ENCODE measurements around the gene EFNA5.

EFNA5 gene

DNA sequence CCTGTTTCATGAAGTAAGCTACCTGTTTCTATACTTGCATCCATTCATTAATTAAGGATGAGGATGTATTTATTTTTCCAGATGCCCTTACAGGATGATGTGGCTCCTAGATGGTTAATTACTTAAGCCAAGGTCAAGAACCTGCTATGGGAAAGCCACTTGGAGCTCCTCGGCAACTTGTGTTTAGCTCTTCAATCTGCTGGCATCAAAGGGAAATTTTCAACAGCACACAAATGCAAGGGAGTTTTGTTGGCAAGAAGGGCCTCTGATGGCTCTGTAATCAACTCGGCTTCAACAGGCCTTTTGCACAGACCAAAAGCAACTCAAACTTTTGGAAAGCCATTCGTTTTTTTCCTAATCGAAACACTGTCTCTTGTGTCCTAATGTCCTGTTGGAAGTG, 125.3 kb downstream of the EFNA5 start:
- no peaks in the 10 kb centered on the region for H3K27me3 Mint-ChIP-seq
- H3K27ac Mint-ChIP-seq, result no peak overlapping the region
- no peaks in the 10 kb centered on the region for H3K9me3 Mint-ChIP-seq
- no peaks in the 10 kb centered on the region for H3K36me3 Mint-ChIP-seq
- no peak overlapping the region for H3K4me3 Mint-ChIP-seq
- ATAC-seq, result no peak
- H3K4me1 Mint-ChIP-seq, result no peaks in the 10 kb centered on the region

DNA sequence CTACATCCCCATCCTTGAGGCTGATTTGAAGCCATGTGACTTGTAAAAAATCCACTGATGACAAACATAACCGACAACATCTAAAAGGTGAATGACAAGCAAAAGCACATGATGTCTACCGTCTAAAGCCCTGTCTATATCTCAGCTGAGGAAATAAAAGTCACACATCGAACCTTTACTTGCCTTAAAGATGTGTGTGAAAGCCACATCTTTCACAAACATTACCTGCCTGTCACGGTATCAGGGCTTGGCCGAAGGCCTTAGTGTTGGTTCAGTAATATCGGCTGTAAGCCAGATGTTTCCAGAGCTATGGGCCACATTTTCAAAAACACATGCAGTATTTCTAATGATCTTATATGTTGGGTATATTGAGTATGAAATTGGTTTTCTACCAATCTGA, 125.8 kb downstream of the EFNA5 start:
- Mint-ChIP-seq H3K9me3 (no peaks in the 10 kb centered on the region), H3K27ac (no peak overlapping the region), H3K4me3 (no peak overlapping the region), H3K4me1 (no peaks in the 10 kb centered on the region), H3K36me3 (no peaks in the 10 kb centered on the region), H3K27me3 (no peaks in the 10 kb centered on the region)
- ATAC-seq, result no peak

GRCh38 chr5:107544476-107544875, 126.3 kb downstream of the EFNA5 start:
- Mint-ChIP-seq H3K4me1 (no peaks in the 10 kb centered on the region), H3K27ac (no peak overlapping the region), H3K9me3 (no peaks in the 10 kb centered on the region), H3K27me3 (no peaks in the 10 kb centered on the region), H3K4me3 (no peak overlapping the region), H3K36me3 (no peaks in the 10 kb centered on the region)
- no peak for ATAC-seq

DNA sequence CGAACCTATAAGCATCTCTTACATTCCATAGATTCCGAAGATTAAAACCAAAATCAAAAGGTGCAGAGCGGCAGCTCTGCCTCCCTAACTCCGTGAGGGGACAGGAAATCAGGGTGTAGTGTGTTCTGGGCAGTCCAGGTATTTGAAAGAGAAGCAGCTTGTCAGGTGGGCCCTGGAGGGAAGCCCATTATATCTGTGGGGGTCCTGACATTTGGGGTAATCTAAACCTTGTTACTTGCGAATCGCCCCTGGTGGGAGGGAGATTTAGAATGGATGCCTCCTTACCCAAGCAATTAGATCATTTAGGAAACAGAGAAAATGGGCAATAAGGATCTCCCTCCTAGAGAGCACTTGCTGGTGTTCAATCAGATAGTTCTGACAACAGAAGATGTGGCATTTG, 126.9 kb downstream of the EFNA5 start:
- no peaks in the 10 kb centered on the region for H3K36me3 Mint-ChIP-seq
- H3K9me3 Mint-ChIP-seq, result no peaks in the 10 kb centered on the region
- H3K27me3 Mint-ChIP-seq, result no peaks in the 10 kb centered on the region
- H3K27ac Mint-ChIP-seq, result no peak overlapping the region
- no peaks in the 10 kb centered on the region for H3K4me1 Mint-ChIP-seq
- H3K4me3 Mint-ChIP-seq, result no peak overlapping the region
- peak; percentile 6 for ATAC-seq

DNA sequence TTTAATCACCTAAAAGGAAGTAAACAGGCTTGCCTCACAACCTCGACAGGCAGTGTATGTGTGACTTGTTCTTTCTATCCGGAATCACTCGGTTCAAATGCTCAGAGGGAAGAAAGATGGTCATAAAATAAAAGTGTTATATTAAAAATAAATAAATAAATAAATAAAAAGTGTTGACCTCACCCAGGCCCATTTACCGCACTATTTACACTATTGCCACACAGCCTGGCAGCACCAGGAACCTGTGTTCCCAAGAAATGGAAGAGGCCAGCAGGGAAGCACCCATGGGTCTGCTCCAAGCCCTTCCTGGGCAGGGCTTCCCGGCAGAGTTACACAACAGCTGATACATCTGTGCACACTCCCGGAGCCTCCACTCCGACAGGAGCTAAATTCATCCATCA, 127.9 kb downstream of the EFNA5 start:
- ATAC-seq, result no peak
- H3K27me3 Mint-ChIP-seq, result no peaks in the 10 kb centered on the region
- no peaks in the 10 kb centered on the region for H3K4me1 Mint-ChIP-seq
- H3K36me3 Mint-ChIP-seq, result no peaks in the 10 kb centered on the region
- H3K4me3 Mint-ChIP-seq, result no peak overlapping the region
- no peaks in the 10 kb centered on the region for H3K9me3 Mint-ChIP-seq
- H3K27ac Mint-ChIP-seq, result no peak overlapping the region

DNA sequence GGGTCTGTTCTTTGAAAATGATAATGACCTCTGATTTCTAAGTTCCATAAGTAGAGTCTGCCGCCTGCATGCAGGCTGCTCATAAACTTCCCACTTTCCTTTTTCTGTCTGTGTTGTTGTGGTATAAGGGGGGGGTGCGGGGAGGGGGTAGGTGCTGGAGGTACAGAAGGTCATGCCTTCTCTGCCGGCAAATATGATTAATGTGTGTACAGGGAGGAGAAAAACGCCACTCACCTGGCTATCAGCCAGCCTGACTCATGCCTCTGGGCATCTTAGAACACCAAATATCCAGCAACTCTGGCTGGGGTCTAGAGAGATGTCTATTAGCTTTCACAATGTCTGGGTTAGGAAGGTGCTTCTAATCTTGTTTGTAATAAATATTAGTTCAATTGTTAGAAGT, 128.3 kb downstream of the EFNA5 start:
- H3K27me3 Mint-ChIP-seq, result no peaks in the 10 kb centered on the region
- no peaks in the 10 kb centered on the region for H3K9me3 Mint-ChIP-seq
- H3K27ac Mint-ChIP-seq, result no peak overlapping the region
- H3K36me3 Mint-ChIP-seq, result no peaks in the 10 kb centered on the region
- ATAC-seq, result no peak
- no peaks in the 10 kb centered on the region for H3K4me1 Mint-ChIP-seq
- no peak overlapping the region for H3K4me3 Mint-ChIP-seq

DNA sequence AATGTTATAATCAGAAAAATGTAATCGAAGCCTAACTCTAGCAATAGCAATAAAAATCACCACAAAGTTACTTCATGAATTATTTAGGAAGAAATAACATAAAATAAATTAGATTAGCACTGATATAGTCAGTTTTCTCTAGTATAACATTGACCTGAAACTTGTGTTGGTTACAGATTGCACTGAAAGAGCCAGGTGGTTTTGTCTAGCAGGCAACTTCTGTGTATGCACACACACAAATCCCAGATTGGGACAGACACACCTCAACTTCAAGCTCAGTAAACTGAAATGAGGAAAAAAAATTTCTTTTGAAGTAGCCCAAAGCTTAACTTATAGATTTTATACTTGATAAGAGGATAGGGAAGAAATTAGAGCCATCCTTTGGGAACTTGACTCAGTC, 129.3 kb downstream of the EFNA5 start:
- Mint-ChIP-seq H3K27me3 (no peaks in the 10 kb centered on the region), H3K27ac (no peak overlapping the region), H3K4me1 (no peaks in the 10 kb centered on the region), H3K36me3 (no peaks in the 10 kb centered on the region), H3K9me3 (no peaks in the 10 kb centered on the region), H3K4me3 (no peak overlapping the region)
- no peak for ATAC-seq

DNA sequence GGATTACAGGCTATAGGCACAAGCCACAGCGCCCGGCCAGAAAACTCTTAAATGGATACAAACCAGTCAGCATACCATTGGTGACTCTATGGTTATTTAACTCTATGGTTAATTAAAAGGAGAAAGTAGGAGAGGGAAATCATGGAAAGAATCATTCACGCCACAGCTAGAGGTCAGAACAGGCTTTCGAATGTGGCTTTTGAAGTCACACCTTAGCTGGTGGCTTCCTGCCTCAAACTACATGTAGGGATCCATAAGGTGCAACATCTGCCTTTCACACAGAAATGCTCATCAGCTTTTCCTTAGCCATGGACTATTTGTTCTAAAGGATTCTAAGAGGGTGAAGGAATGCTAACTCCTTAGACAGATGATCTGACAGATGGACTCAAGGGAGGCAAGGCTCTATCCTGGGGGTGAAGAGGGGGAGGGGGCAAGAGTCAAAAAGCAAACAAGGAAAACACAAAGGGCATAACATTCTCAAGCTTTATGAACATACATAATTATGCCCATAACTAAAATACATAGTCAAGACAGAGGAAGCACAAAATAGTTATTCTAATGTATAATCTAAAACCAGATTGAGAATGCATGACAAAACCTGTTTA, 130.9 kb downstream of the EFNA5 start:
- no peaks in the 10 kb centered on the region for H3K27me3 Mint-ChIP-seq
- no peak overlapping the region for H3K4me3 Mint-ChIP-seq
- H3K36me3 Mint-ChIP-seq, result no peaks in the 10 kb centered on the region
- no peaks in the 10 kb centered on the region for H3K9me3 Mint-ChIP-seq
- no peaks in the 10 kb centered on the region for H3K4me1 Mint-ChIP-seq
- ATAC-seq, result no peak
- H3K27ac Mint-ChIP-seq, result no peak overlapping the region

DNA sequence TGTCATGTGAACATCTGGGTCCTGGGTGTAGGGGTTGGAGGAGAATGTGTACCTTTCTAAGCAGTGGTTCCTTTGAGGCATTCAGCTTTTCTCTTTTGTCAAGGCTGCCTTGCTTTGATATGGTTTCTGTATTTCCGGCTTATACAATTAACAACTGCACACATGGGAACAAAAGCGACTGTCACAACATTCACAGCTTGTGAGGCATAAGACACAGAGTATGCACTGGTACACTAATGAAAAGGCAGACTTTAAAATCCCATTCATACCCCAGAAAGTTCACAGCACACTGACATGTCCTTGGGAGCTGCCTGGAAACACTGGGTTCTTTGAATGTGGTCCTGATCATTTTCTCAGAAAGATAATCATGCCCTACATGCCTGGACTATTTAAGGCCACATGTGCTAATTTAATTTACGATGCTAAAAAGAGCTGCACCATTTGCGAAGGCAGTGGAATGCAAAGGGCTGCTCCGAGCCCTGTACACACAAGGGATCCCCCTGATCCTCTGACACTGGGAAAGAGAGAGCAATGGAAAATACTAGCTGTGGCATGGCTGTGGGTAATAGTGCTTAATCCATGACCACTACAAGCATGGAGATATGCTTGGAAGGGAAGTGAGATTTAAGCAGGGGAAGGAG, 131.8 kb downstream of the EFNA5 start:
- Mint-ChIP-seq H3K9me3 (no peaks in the 10 kb centered on the region), H3K36me3 (no peaks in the 10 kb centered on the region), H3K4me1 (no peaks in the 10 kb centered on the region), H3K27ac (no peak overlapping the region), H3K27me3 (no peaks in the 10 kb centered on the region), H3K4me3 (no peak overlapping the region)
- peak; percentile 8 for ATAC-seq

DNA sequence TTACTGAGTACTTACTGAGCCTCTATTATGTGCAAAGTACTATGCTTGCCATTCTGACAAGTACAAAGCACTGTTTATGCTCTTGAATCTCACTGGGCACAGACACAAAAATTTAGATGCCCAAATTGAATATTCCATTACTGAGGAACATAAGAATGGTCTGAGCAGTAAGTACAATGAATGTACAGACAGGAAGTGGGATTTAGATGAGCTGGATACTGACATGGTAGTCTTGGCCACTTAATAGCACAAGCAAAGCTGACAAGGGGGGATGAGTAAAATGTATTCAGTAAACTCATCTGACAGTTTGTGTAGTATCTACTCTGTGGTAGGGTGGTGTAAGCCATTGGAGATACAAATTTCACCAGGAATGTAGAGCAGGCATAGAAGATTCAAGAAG, 132.4 kb downstream of the EFNA5 start:
- no peaks in the 10 kb centered on the region for H3K9me3 Mint-ChIP-seq
- H3K4me1 Mint-ChIP-seq, result no peaks in the 10 kb centered on the region
- ATAC-seq, result no peak
- H3K27ac Mint-ChIP-seq, result no peak overlapping the region
- no peaks in the 10 kb centered on the region for H3K36me3 Mint-ChIP-seq
- H3K4me3 Mint-ChIP-seq, result no peak overlapping the region
- H3K27me3 Mint-ChIP-seq, result no peaks in the 10 kb centered on the region

- H3K4me3 Mint-ChIP-seq, result no peak overlapping the region
- no peak overlapping the region for H3K27ac Mint-ChIP-seq
- ATAC-seq, result no peak
- no peaks in the 10 kb centered on the region for H3K27me3 Mint-ChIP-seq
- H3K36me3 Mint-ChIP-seq, result no peaks in the 10 kb centered on the region
- H3K9me3 Mint-ChIP-seq, result no peaks in the 10 kb centered on the region
- no peaks in the 10 kb centered on the region for H3K4me1 Mint-ChIP-seq
These were observed 134.9 kb downstream of the EFNA5 start for GRCh38 chr5:107535849-107536248.

DNA sequence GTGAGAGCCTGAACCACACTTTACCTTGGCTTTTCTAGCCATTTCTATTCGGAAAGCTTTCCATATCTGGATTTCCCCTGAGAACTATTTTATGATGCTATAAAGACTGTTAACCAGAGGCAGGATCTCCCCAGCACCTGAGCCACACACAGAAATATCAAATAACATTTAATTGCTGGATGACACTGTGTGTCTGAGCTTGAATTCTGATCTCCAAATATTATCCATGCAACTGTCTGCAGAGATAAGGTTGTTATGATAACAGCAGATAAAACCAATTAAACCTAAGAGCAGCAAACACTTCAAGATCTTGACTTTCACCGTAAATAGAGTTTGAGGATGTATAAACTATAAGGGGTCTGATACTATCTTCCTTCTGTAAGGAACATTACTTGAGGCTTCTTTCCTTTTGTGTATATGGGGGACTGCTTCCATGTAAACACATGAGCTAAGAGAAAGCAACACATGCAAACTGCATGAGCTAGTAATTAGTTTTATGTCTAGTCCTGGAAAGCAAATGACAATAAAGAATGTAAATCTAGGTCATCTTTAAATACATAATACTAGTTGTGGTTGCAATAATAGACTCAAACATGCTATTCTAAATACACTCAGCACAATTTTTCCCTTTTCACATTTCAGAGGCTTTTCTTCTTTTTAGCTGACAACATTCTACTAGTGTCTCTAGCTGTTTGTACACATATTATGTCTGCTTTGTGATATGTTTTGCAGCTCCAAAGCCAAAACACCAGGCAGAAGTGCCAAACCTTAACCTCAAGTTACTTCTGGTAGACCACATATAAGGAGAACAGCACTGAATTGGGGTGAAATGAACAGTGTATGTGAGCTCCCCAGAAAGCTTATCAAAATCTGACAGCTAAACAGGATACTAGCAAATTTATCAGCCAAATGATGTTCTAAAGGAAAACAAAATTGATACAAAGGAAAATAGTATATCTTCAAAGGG, 136.5 kb downstream of the EFNA5 start:
- Mint-ChIP-seq H3K27ac (no peak overlapping the region), H3K4me1 (no peaks in the 10 kb centered on the region), H3K9me3 (no peaks in the 10 kb centered on the region), H3K36me3 (no peaks in the 10 kb centered on the region), H3K4me3 (no peak overlapping the region), H3K27me3 (no peaks in the 10 kb centered on the region)
- ATAC-seq, result no peak

DNA sequence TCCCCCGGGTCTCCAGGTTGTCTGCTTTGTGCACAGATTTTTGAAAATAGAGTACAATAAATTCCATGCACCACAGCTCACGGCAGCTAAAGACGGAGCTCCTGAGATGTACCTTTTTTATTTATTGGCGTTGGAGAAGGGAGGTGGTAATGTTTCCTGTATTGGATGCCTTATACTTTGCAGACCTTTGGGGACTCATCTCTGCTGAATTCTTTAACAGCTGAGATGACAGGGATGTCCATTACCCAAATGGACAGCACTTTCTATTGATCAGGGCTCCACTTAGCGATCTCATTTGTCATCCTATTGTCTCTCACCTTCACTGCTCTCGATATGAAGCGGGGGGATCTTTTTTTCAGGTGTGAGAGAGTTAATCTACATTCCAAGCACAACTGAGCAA, 137.8 kb downstream of the EFNA5 start:
- ATAC-seq, result no peak
- Mint-ChIP-seq H3K4me3 (no peak overlapping the region), H3K9me3 (no peaks in the 10 kb centered on the region), H3K36me3 (no peaks in the 10 kb centered on the region), H3K27ac (no peak overlapping the region), H3K27me3 (no peaks in the 10 kb centered on the region), H3K4me1 (no peaks in the 10 kb centered on the region)

DNA sequence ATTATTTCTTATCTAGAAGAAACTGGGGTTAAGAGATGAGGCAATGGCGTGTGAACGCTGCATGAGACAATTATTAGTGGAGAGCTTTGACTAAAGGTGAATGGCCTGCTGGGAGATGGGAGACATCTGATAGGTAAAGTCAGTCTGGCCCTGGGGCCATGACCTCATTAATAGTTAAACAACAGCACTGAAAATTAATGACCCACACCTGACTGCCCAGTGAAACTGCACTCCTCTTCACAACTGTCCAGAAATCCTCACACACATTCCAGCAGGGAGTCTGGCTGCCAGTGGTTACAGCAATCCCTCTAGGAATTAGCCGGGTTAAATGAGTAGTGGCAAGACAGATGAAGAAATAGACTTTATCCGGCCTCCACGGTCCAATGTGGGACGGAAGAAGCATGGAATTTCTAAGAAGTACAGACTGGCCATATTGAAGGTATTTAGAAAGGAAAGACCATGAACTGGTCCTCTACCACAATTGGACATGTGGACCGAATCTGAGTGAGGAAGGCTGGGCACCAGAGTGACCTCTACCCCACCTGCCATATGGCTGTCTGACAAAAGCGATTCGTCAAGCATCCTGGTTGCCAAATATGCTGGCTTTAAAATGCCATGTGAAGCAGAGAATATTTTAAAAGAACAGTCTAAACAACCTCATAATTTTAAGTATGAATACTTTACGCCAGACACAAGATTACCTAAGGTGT, 138.4 kb downstream of the EFNA5 start:
- ATAC-seq, result no peak
- no peaks in the 10 kb centered on the region for H3K36me3 Mint-ChIP-seq
- H3K27me3 Mint-ChIP-seq, result no peaks in the 10 kb centered on the region
- no peak overlapping the region for H3K4me3 Mint-ChIP-seq
- no peak overlapping the region for H3K27ac Mint-ChIP-seq
- no peaks in the 10 kb centered on the region for H3K9me3 Mint-ChIP-seq
- no peaks in the 10 kb centered on the region for H3K4me1 Mint-ChIP-seq

DNA sequence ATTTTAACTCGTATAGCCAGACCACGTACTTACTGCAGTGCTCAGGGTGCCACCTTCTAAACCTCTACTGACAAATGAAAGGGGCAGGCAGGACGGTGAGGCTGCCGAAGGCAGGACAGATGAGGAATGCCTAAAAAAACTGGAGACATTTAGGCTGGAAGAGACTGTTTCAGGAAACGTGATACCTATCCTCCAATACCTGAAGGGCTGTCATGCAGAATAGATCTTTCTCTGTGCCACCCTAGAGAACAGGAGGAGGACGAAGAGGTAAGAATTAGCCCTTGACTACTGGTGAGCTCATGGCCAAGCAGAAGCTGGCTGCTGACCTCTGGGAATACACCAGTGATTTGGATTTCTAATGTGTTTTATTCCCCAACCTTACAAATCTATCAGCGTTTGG, 139.4 kb downstream of the EFNA5 start:
- no peak overlapping the region for H3K27ac Mint-ChIP-seq
- H3K27me3 Mint-ChIP-seq, result no peaks in the 10 kb centered on the region
- H3K36me3 Mint-ChIP-seq, result no peaks in the 10 kb centered on the region
- no peaks in the 10 kb centered on the region for H3K4me1 Mint-ChIP-seq
- H3K4me3 Mint-ChIP-seq, result no peak overlapping the region
- H3K9me3 Mint-ChIP-seq, result no peaks in the 10 kb centered on the region
- no peak for ATAC-seq

Measured in stimulated activated memory B cell treated with anti-CD40 and anti-IgM and Interleukin-4, amounts not matched to agents 10 μg/mL and 1 μg/mL and 100 μg/mL, for 72 hours (primary cell).